ENCODE measurements around the gene PDSS2. TPM values are rescaled to one million over a fixed set of nuclear protein-coding genes. Genes with fewer than 3 reads are reported as not detected.

Gene PDSS2
- polyA plus RNA-seq, 1 of the 3 experiments (the other 2 are of a cell fraction), result 5.6 TPM

GRCh38 chr6:107152638-107153430 is 306.5 kb downstream of the PDSS2 start:
- no peak for TF ChIP-seq SIN3A (IDR thresholded peaks at IDR 0.05; ENCODE audit: borderline replicate concordance, low read depth, low read length)
- TF ChIP-seq REST (IDR thresholded peaks at IDR 0.05; ENCODE audit: low read depth, low read length), result no peak
- TF ChIP-seq ELF1 (IDR thresholded peaks at IDR 0.05), result no peak
- TF ChIP-seq CTCF (IDR thresholded peaks at IDR 0.05), result no peak
- TF ChIP-seq FOXM1 (IDR thresholded peaks at IDR 0.05; ENCODE audit: low read depth), result no peak
- TF ChIP-seq TCF12 (IDR thresholded peaks at IDR 0.05), result no peak
- no peak for TF ChIP-seq GATA2 (CRISPR knock-in tag; IDR thresholded peaks at IDR 0.05)
- no peak for TF ChIP-seq USF1 (IDR thresholded peaks at IDR 0.05; ENCODE audit: borderline replicate concordance, low read depth)
- no peak for TF ChIP-seq YY1 (IDR thresholded peaks at IDR 0.05; ENCODE audit: low read depth)
- TF ChIP-seq ZBTB33 (IDR thresholded peaks at IDR 0.05; ENCODE audit: borderline replicate concordance, low read depth), result no peak
- TF ChIP-seq CHD2 (IDR thresholded peaks at IDR 0.05; ENCODE audit: low read length, partially characterized antibody), result no peak
- no peak for TF ChIP-seq TEAD4 (IDR thresholded peaks at IDR 0.05; ENCODE audit: borderline replicate concordance, insufficient read depth)
- no peak for TF ChIP-seq NRF1 (IDR thresholded peaks at IDR 0.05; ENCODE audit: low read depth, low read length)
- no peak for TF ChIP-seq FOXJ3 (CRISPR knock-in tag; IDR thresholded peaks at IDR 0.05)
- no peak for TF ChIP-seq TAF1 (IDR thresholded peaks at IDR 0.05; ENCODE audit: borderline replicate concordance, low read depth, low read length)
- no peaks in the 10 kb centered on the region for H3K27me3 ChIP-seq (ENCODE audit: insufficient read depth)
- ChIA-PET POLR2A (no interaction called here), CTCF (interaction anchor here (0.6 to 1.2 kb wide), 5 partner anchors 25 to 792 kb away, joined by 3 to 5 read pairs (median 3); no protein-coding TSS in a partner anchor)
- no peaks in the 10 kb centered on the region for H3K9me2 ChIP-seq
- no peak overlapping the region for H3K4me3 ChIP-seq (ENCODE audit: low read depth in 2 of 2, low read length in 1 of 2)
- H3K9ac ChIP-seq, result no peak overlapping the region
- no peak for DNase-seq
- no peaks in the 10 kb centered on the region for H3K79me2 ChIP-seq (ENCODE audit: insufficient read depth)
- no peak overlapping the region for H3K27ac ChIP-seq (ENCODE audit: low read depth in 2 of 2, low read length in 1 of 2)
- no peaks in the 10 kb centered on the region for H4K20me1 ChIP-seq (ENCODE audit: insufficient read depth)
- no peaks in the 10 kb centered on the region for H3K36me3 ChIP-seq (replicated peaks in 1 of 2; ENCODE audit: control insufficient read depth in 1 of 2, insufficient read depth in 2 of 2, low read length in 1 of 2)
- no peak overlapping the region for H3K4me2 ChIP-seq
- H3K4me1 ChIP-seq (ENCODE audit: control insufficient read depth in 1 of 2, insufficient read depth in 2 of 2, low read depth in 1 of 2, low read length in 1 of 2), result peaks cover 0 to 8% of the 10 kb centered on the region in 2 experiments; a peak in 2 of 4 replicates
- H3F3A ChIP-seq (replicated peaks; ENCODE audit: insufficient read depth), result no peaks in the 10 kb centered on the region
- no peaks in the 10 kb centered on the region for H3K9me3 ChIP-seq
- no peak overlapping the region for H2AFZ ChIP-seq (ENCODE audit: low read depth)
- WGBS (ENCODE audit: low lambda C conversion rate), result 84% methylated on average over 8 of the region's 8 CpGs
